Testis (tissue), 2 donors: ENCODE data around the gene CFAP43.

Experiments used
- POLR2A ChIP-seq: fragments of 450-650 bp; IDR thresholded peaks from one replicate; pipeline ENCODE4 v1.6.1; 2017; ENCODE audit warnings: antibody characterized with exemption, mild to moderate bottlenecking, moderate library complexity
- TF ChIP-seq, protein P1 (sequence below), 3 experiments: fragments of 450-650 bp in 2 of 3; fragments of 200-600 bp in 1 of 3; sonication (generic) in 1 of 3; IDR thresholded peaks; one replicate each; pipeline ENCODE4 v1.5.1; 2016 to 2019; ENCODE audit warnings: antibody characterized with exemption in 3 of 3, mild to moderate bottlenecking in 2 of 3, moderate library complexity in 1 of 3

DNA sequence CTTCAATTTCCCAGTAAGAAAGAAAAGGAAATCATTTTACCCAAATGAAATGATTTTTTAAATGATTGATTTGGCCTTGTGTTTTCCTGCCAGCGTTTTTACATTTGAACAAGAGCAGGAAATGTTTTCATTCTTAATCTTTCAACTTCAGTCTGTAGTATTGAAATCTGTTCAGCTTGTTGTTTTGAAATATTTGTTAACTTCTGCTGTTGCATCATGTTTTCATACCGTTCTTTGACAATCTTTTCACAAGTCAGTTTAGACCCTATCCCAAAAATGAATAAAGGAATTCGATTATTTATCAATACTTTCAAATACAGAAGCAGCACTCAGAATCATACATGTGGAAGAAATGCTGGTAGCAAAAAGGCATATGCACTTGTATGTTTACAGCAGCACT is 102.1 kb downstream of the CFAP43 start:
- no peak for TF ChIP-seq POLR2A
- TF ChIP-seq, protein P1, sequence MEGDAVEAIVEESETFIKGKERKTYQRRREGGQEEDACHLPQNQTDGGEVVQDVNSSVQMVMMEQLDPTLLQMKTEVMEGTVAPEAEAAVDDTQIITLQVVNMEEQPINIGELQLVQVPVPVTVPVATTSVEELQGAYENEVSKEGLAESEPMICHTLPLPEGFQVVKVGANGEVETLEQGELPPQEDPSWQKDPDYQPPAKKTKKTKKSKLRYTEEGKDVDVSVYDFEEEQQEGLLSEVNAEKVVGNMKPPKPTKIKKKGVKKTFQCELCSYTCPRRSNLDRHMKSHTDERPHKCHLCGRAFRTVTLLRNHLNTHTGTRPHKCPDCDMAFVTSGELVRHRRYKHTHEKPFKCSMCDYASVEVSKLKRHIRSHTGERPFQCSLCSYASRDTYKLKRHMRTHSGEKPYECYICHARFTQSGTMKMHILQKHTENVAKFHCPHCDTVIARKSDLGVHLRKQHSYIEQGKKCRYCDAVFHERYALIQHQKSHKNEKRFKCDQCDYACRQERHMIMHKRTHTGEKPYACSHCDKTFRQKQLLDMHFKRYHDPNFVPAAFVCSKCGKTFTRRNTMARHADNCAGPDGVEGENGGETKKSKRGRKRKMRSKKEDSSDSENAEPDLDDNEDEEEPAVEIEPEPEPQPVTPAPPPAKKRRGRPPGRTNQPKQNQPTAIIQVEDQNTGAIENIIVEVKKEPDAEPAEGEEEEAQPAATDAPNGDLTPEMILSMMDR (IDR thresholded peaks at IDR 0.05): no peak
